C4-2B (cell line): ENCODE results near the gene ATP1A3.
"Not testable (repeated sequence)": the region's sequence is repeated elsewhere in the genome, so short reads cannot be mapped to it uniquely, and the experiment has no call there.

Source experiments
- H3K27ac ChIP-seq: fragments of 450-650 bp; 2 replicates; pipeline ENCODE4 v1.5.1; 2017
- ZFX ChIP-seq: fragments of 450-650 bp; IDR thresholded peaks from 2 replicates; pipeline ENCODE4 v1.6.1; 2017
- TF ChIP-seq, protein P1 (sequence below): fragments of 450-650 bp; conservative IDR thresholded peaks from 2 replicates; pipeline ENCODE4 v1.5.1; 2017; ENCODE audit warnings: mild to moderate bottlenecking

The ATP1A3 gene

DNA sequence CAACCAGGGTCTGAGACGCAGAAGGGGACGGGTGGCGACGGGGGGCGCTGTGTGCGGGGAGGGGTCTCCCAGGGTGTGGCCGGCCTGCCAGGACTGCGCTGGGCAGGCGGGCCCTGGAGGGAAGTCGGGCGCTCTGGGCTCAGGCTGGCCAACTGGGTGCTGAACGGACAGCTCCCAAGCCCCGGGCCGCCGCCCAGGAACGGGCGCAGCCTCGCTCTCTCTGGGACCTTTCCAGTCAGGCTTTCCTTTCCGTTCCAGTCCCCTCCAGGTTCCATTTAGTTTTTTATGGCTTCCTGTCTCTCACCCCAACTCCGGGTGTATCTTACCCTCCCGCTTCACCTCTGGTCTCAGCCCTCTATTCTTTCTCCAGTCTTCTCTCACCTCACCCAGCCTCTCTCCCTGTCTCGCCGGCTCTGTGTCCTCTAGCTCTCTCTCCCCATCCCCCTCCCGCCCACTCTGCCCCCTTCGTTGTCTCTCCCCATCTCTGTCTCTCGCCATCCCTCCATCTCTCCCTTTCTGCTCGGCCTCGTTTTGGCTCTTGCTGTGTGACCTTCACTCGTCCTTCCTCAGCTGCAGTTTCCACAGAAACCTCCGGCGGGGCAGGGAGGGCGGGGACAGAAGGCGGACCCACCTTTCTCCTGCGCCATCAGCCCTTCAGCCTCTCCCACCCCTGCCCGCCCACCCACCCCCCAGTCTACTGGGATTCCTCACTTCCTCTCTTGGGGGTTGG lies 3.3 kb upstream of the ATP1A3 start:
- H3K27ac ChIP-seq = no peak overlapping the region

GRCh38 chr19:41995959-41996797 lies 2.1 kb upstream of the ATP1A3 start:
- H3K27ac ChIP-seq = no peak overlapping the region
- TF ChIP-seq, protein P1, sequence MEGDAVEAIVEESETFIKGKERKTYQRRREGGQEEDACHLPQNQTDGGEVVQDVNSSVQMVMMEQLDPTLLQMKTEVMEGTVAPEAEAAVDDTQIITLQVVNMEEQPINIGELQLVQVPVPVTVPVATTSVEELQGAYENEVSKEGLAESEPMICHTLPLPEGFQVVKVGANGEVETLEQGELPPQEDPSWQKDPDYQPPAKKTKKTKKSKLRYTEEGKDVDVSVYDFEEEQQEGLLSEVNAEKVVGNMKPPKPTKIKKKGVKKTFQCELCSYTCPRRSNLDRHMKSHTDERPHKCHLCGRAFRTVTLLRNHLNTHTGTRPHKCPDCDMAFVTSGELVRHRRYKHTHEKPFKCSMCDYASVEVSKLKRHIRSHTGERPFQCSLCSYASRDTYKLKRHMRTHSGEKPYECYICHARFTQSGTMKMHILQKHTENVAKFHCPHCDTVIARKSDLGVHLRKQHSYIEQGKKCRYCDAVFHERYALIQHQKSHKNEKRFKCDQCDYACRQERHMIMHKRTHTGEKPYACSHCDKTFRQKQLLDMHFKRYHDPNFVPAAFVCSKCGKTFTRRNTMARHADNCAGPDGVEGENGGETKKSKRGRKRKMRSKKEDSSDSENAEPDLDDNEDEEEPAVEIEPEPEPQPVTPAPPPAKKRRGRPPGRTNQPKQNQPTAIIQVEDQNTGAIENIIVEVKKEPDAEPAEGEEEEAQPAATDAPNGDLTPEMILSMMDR = no peak
- no peak for TF ChIP-seq ZFX

More for the DNA sequence above, 3.3 kb upstream of the ATP1A3 start:
- TF ChIP-seq, protein P1 = no peak
- TF ChIP-seq ZFX = no peak

GRCh38 chr19:41994994-41995958 lies 1.2 kb upstream of the ATP1A3 start:
- TF ChIP-seq, protein P1 = no peak
- no peak for TF ChIP-seq ZFX
- no peak overlapping the region for H3K27ac ChIP-seq

DNA sequence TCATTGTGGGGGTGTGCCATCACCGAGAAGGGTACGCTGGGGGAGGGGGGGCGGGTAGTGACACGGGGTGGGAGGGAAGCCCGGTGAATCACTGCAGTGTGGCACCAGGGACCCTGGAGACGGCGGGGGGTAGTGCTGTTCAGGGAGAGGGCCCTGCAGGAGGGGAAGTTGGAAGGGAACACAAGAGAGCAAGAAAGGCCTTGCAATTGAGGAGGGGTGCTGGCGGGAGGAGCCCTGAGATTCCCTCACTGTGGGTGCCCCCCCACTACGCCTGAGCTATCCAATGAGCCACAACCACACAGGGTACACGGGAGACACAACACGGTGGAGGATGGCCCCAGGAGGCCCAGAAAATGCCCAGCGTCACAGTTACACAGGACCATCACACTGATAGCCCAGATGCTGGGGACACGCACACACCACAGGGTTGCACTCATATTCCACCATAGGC lies 516 bp upstream of the ATP1A3 start:
- TF ChIP-seq ZFX = no peak
- TF ChIP-seq, protein P1 = no peak
- H3K27ac ChIP-seq = no peak overlapping the region

DNA sequence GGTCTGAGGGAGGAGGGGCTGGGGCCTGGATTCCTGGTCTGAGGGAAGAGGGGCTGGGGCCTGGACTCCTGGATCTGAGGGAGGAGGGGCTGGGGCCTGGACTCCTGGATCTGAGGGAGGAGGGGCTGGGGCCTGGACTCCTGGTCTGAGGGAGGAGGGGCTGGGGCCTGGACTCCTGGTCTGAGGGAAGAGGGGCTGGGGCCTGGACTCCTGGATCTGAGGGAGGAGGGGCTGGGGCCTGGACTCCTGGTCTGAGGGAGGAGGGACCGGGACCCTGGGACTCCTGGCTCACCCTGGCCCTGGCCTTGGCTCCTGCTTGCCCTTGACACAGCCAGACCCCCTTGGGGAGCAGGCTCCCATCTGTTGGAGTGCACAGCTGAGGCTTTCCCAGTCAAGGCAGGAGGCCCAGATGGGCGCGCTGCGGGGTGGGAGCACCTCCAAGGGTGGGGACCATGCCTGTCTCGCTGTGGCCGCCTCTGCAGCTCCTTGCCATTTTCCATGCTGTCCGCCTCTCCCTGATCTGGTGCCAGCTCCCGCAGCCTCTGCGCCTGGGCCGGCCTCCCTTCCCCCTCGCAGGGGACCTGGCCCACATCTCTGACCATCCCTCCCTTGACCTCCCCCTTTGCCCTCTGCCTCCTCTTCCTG lies 2.0 kb downstream of the ATP1A3 start:
- H3K27ac ChIP-seq = not testable (repeated sequence)

- TF ChIP-seq, protein P1 = no peak
- no peak for TF ChIP-seq ZFX
- H3K27ac ChIP-seq = no peak overlapping the region
Measured at GRCh38 chr19:41991025-41991424, 3.0 kb downstream of the ATP1A3 start.

DNA sequence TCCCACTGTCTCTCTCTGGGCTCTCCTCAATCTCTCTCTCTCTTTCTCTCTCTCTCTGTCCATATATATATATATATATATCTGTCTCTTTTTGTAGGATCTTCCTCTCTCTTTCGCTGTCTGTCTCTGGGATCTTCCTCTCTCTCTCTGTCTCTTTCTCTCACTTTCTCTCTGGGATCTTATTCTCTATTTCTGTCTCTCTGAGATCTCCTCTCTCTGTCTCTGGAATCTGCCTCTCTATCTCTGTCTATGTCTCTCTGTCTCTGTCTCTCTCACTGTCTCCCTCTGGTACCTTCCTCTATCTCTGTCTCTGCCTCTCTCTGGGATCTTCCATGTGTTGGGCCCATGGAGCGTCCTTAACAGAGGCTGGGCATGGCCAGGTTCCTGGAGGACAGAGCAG lies 3.4 kb downstream of the ATP1A3 start:
- no peak for TF ChIP-seq ZFX
- TF ChIP-seq, protein P1 = no peak

More for the DNA sequence above, 3.4 kb downstream of the ATP1A3 start:
- H3K27ac ChIP-seq = no peak overlapping the region
